Stimulated activated CD4-positive, alpha-beta T cell treated with anti-CD3 and anti-CD28 coated beads, Interleukin-1b, Interleukin-23, amount 100 ng/mL, for 1 hour (primary cell): Measurements from ENCODE around the gene RP2.
A peak's percentile ranks its signal among the peaks of the same experiment; 100 is the strongest.

Experiments
- DNase-seq, 2 donors: peaks; one replicate each; pipeline ENCODE4 v3.0.0-alpha.2; 2020; ENCODE audit warnings: low read depth in 2 of 2

Gene RP2

GRCh38 chrX:46836701-46837557 is at the start of gene RP2:
TSS of gene RP2 (plus strand) at chrX:46837043. CDS start at chrX:46837101, 58 bp downstream.
- peak; percentile 51 to 69 for DNase-seq

DNA sequence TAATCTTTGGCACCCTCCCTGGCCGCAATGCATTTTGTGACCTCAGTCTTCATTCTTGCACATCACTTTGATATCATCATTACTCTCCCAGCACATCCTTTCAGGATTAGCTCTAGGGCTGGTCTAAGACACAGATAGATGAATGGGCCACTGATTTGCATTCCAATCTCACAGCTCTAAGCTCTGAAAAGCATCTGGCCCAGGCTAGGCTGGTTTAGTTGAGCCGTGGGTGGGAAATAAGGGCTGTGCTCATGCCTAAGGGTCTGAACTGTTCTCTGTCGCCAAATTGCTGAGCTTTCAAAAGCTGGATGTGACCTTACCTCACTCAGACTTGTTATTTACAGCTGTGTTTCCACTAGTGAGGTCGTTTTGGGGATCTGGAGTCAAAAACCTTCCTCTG is 47.9 kb upstream of the RP2 start:
- DNase-seq = no peak

DNA sequence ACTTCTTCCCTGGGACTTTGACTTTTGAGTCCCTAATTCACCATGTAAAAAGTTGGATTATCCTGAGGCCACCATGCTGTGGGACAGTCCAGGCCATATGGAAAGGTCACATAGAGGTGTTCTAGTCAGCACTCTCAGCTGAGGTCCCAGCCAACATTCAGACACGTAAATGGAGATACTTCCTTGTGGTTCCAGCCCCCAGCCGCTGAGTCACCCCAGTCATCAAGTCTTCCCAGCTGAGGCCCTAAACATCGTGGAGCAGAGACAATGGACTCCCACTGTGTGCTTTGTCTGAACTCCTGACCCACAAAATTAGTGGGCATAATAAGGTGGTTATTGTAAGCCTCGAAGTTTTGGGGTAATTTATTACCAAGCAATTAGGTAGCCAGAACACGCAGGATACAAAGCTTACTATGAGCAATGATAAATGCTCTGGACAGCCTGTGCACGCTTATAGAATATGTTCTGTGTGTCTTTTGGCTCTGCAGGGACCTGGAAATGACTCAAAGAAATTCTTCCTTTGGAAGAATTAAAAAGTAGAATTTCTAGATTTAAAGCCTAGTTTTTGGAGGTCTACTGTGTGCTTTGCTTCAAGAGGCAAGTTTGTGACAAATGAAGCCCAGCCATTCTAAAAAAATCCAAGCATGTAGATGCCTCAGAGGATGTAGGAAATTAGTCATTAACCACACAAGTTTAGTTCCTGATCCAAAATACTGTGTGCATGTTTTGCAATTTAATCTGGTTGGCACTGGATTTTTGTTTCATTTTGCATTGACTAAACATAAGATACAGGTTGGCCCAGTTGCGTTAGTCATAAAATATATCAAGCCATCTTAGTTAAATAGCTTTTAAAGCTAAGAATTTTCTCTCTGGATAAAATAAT is 44.7 kb upstream of the RP2 start:
- DNase-seq = no peak

GRCh38 chrX:46792810-46793188 is 44.0 kb upstream of the RP2 start:
- DNase-seq = no peak

- no peak for DNase-seq
These were observed 43.3 kb upstream of the RP2 start for GRCh38 chrX:46793386-46794143.

- DNase-seq = peak; percentile 16 to 67
These were observed 40.2 kb upstream of the RP2 start for GRCh38 chrX:46796574-46797191.

- DNase-seq = no peak
These were observed 33.7 kb upstream of the RP2 start for GRCh38 chrX:46803140-46803539.

- DNase-seq = no peak
These were observed 31.6 kb upstream of the RP2 start for GRCh38 chrX:46805270-46805669.

DNA sequence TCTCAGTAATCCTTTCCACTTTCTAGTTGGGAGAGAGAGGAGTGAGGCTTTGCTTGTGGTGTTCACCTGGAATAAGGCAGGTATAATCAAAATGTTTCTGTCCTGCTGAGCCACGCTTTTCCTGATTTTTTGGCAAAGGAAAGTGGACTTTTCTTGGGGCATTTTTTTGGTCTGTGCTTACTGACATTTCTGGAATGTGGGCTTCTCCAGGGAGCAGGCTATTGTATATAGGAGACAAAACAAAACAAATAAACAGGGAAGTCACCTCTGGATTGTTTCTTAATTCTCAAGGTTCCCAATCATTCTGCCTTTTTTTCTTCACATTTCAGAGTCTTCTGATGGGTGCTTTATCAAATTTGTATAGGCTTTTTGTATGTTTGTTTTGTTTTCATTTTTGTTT is 25.7 kb upstream of the RP2 start:
- DNase-seq = no peak

DNA sequence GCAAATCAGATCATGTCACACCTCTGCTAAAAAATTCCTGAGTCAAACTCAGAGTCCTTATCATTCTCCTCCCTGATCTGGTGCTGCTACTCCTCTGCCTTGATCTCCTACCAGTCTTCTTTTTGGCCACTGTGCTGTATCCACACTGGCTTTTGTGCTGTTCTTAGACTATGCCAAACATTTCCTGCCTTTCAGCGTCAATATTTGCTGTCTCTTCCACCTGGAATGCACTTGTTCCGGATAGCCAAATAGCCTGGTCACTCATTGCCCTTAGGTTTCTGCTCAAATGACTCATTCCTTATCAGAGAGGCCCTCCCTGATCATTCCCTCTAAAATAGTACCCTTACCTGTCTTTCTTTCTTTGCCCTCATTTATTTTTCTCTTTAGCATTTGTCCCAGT is 24.4 kb upstream of the RP2 start:
- DNase-seq = no peak

DNA sequence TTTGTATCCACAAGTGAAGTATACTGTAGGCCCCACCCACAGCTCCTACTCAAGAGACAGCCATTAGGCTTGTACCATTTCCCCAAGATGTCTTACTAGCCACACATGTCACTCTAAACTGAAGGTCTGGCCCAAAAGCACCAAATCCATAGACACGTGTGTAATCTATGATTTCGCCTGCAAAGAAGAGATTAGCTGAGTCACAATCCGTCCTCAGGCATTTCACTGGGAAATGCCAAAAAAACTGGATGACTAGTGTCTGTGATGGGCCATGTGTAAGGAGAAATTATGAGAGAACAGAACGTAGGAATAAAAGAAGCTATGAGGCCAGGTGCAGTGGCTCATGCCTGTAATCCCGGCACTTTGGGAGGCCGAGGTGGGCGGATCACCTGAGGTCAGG is 21.9 kb upstream of the RP2 start:
- DNase-seq = no peak

- no peak for DNase-seq
These were observed 17.7 kb upstream of the RP2 start for GRCh38 chrX:46819136-46819535.

DNA sequence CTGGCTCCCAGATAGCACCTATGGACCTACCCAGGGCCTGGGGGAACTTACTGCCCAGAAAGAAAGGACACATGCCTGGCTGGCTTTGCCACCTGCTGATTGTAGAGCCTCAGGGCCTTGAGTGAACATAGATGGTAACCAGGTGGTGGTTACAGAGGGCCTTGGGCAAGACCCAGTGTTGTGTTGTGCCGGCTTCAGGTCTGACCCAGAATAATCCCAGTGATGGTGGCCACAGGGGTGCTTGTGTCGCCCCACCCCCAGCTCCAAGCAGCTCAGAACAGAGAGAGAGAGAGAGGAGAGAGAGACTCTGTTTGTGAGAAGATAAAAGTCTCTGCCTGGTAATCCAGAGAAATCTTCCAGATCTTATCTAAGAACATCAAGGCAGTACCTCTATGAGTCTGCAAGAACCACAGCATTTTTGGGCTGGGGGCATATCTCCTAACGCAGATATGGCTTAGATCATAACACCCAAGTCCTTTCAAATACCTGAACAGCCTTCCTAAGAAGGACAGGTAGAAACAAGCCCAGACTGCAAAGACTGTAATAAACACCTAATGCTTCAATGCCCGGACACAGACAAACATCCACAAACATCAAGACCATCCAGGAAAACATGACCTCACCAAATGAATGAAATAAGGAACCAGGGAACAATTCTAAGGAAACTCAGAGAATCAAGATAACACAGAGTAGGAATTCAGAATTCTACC is 16.3 kb upstream of the RP2 start:
- DNase-seq = no peak

DNA sequence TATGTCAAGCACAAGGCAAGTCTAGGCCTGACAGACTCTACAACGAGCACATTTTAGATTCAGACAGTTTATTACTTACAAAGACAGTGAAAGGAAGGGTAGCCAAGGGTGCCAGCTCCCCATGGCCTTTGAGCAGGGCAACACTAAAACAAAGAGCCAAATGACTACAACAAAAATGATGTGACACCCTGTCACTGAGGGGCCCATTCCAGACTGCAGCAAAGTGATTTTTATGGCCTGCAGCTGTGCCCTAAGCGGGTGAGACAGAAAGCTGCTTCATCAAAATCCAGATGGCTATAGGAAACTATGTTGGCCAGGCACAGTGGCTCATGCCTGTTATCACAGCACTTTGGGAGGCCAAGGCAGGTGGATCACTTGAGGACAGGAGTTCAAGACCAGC is 13.4 kb upstream of the RP2 start:
- no peak for DNase-seq

DNA sequence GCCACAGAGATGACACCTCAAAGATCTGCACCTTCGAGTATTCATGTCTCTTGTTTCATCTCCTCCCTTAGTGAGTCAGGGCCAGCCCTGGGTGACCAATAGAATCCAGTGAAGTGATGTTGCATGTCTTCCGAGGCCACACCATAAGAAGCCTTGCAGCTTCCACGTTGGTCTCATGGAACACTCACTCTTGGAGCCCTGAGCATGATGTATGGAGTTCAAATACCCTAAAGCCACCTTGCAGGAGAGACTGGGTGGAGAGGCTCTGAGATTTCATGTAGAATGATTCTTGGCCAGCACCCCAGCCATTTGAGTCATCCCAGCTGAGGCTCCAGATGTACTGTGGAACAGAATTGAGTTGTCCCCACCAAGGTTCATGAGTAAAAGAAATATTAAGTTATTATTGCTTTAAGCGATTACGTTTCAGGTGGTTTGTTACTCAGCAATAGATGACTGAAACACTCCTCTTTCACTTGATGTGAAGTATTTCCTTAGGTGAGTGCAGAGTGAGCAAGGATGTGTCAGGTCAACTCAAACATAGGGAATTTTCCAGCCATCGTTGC is 5.0 kb upstream of the RP2 start:
- no peak for DNase-seq

DNA sequence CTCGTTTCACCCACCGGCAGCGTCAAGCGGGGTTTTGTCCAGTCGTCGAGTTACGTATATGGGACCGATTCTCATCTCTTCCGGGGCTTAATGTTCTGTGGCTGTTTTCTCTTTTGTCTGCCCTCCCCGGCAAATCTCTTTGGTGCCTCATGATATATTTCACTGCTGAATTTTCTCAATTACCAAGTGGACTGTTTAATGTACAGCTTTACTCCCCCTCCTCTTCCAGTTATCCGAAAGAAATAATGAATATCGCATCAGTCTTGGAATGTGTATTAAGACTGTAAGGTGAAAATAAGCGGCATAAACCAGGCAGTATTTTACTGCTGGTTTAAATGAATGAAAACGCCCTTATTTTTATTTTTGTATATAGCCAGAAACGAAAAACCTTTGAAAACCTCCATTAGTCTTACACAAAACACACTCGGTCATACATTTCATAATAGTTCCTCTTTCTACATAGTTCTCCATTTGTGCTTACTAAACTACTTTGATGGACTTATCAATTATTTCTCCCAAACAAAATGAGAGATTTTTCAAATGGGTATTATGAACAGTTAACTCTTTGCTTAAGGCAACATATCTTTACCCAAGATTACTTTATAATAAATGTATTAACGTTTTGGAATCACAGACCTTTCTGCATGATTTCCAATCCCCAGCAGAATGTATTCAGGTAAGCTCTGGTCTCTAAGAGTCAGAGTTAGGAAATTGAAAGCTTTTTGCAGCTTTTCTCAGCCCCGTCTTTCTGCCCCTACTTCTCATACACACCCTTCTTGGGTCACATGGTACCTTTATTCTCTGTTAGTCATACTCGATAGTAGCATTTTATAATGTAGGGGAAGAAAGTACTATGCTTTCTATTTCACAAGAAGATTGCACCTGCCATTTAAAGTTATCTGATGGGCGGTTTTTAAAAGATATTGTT is 979 bp downstream of the RP2 start:
- DNase-seq = no peak

- no peak for DNase-seq
These were observed 1.6 kb downstream of the RP2 start for GRCh38 chrX:46838486-46838870.

- no peak for DNase-seq
These were observed 2.2 kb downstream of the RP2 start for GRCh38 chrX:46838974-46839480.

GRCh38 chrX:46840946-46841345 is 4.1 kb downstream of the RP2 start:
- DNase-seq = no peak
